Upper lobe of left lung (tissue), 6 donors: Measurements from ENCODE around the gene MINPP1. TPM values are rescaled to one million over a fixed set of nuclear protein-coding genes. Genes with fewer than 3 reads are reported as not detected.

Experiments used
- ATAC-seq, 2 donors: fragments of 200-7000 bp; cut with Tn5 transposase; one replicate each; pipeline ENCODE4 v1.9.1; 2022; ENCODE audit warnings: mild to moderate bottlenecking in 2 of 2, moderate library complexity in 2 of 2; ENCODE audit not compliant: low FRiP score in 2 of 2
- DNase-seq, 2 donors: peaks; one replicate each; pipeline ENCODE4 v3.0.0-alpha.2; 2019 to 2020
- H3K27ac ChIP-seq, 4 donors: fragments of 200-600 bp; sonication (generic); one replicate each; pipeline ENCODE4 v1.5.1; 2016 to 2019
- H3K27me3 ChIP-seq, 4 donors: fragments of 200-600 bp; sonication (generic); one replicate each; pipeline ENCODE4 v1.5.1; 2017 to 2019
- H3K36me3 ChIP-seq, 4 donors: fragments of 200-600 bp; sonication (generic); one replicate each; pipeline ENCODE4 v1.5.1; 2016 to 2019
- H3K4me1 ChIP-seq, 4 donors: fragments of 200-600 bp; sonication (generic); one replicate each; pipeline ENCODE4 v1.5.1; 2018 to 2019
- H3K4me3 ChIP-seq, 4 donors: fragments of 200-600 bp; sonication (generic); one replicate each; pipeline ENCODE4 v1.5.1; 2017 to 2019; ENCODE audit warnings: mild to moderate bottlenecking in 2 of 4, moderate library complexity in 1 of 4
- H3K9me3 ChIP-seq, 4 donors: fragments of 200-600 bp; sonication (generic); one replicate each; pipeline ENCODE4 v1.5.1; 2018 to 2019
- EP300 ChIP-seq, 4 donors: sonication (generic); formaldehyde crosslinking; IDR thresholded peaks; one replicate each; pipeline ENCODE4 v1.5.1; 2017; ENCODE audit warnings: antibody characterized with exemption in 4 of 4, control low read depth in 2 of 4
- POLR2A ChIP-seq, 4 donors: fragments of 450-650 bp; IDR thresholded peaks; one replicate each; pipeline ENCODE4 v1.5.1; 2016 to 2017; ENCODE audit warnings: antibody characterized with exemption in 4 of 4, mild to moderate bottlenecking in 2 of 4
- POLR2AphosphoS5 ChIP-seq, 2 donors: sonication (generic); formaldehyde crosslinking; IDR thresholded peaks; one replicate each; pipeline ENCODE4 v1.5.1; 2017; ENCODE audit warnings: antibody characterized with exemption in 2 of 2
- WGBS, 2 donors: methylation state at CpG; one replicate each; pipeline ENCODE4 v1.1.5; 2017 to 2018; 5-methylcytosine and 5-hydroxymethylcytosine counted together
- total RNA-seq, 6 donors: library from RNA; depleted of rRNA in 4 of 6; stranded (reverse); fragments of >200 nt in 4 of 6; gene quantifications; one replicate each; pipeline versions ENCODE4 v1.1.0 to v1.2.1, GENCODE V29; 2016 to 2021
- TF ChIP-seq, protein P1 (sequence below), 6 experiments: fragments of 450-650 bp in 4 of 6; fragments of 200-600 bp in 2 of 6; sonication (generic) in 2 of 6; IDR thresholded peaks; one replicate each; pipeline ENCODE4 v1.5.1; 2016 to 2019; ENCODE audit warnings: antibody characterized with exemption in 6 of 6
- donor health status: DM: no; HTN: no; CAD: no; lungs with moderate emphysema.
- donor health status: DM: no; HTN: yes; CAD: no; lungs with severe emphysema.

MINPP1 gene
- total RNA-seq, 6 donors from 2014 or later = 8.0 to 22.2 (median 15.4) TPM

DNA sequence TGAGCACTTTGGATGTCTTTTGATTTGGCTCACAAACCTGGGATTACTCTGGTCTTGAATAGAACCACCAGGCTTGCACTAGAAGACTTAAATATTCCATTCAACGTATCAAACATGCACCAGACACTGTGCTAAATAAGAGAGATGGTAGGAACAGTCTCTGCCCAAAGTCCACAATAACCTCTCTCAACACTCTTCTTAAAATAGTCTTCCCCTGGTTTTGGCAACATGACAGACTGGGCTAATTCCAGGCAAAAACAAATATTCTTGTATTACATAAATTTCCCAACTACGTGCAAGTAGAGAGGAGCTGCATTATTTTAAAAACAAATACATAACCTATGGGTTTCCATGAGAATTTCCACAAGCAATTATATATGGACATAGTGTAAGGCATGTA lies 90.2 kb downstream of the MINPP1 start:
- ATAC-seq (no peak), DNase-seq (no peak)
- Histone ChIP-seq H3K4me3 (no peak overlapping the region), H3K27me3 (no peaks in the 10 kb centered on the region), H3K9me3 (no peaks in the 10 kb centered on the region), H3K4me1 (peaks cover 5 to 17% (median 8%) of the 10 kb centered on the region in 4 donors), H3K27ac (peak overlapping the region in 3 of 4 donors; percentile 23 to 37 (median 33)), H3K36me3 (no peaks in the 10 kb centered on the region)
- WGBS, 2 donors = 48 to 60% methylated on average over 2 of the region's 2 CpGs
- TF ChIP-seq EP300 (IDR thresholded peaks at IDR 0.05) (no peak), POLR2A (IDR thresholded peaks at IDR 0.05) (no peak), POLR2AphosphoS5 (IDR thresholded peaks at IDR 0.05) (no peak)
- TF ChIP-seq, protein P1, sequence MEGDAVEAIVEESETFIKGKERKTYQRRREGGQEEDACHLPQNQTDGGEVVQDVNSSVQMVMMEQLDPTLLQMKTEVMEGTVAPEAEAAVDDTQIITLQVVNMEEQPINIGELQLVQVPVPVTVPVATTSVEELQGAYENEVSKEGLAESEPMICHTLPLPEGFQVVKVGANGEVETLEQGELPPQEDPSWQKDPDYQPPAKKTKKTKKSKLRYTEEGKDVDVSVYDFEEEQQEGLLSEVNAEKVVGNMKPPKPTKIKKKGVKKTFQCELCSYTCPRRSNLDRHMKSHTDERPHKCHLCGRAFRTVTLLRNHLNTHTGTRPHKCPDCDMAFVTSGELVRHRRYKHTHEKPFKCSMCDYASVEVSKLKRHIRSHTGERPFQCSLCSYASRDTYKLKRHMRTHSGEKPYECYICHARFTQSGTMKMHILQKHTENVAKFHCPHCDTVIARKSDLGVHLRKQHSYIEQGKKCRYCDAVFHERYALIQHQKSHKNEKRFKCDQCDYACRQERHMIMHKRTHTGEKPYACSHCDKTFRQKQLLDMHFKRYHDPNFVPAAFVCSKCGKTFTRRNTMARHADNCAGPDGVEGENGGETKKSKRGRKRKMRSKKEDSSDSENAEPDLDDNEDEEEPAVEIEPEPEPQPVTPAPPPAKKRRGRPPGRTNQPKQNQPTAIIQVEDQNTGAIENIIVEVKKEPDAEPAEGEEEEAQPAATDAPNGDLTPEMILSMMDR (IDR thresholded peaks at IDR 0.05) = no peak

DNA sequence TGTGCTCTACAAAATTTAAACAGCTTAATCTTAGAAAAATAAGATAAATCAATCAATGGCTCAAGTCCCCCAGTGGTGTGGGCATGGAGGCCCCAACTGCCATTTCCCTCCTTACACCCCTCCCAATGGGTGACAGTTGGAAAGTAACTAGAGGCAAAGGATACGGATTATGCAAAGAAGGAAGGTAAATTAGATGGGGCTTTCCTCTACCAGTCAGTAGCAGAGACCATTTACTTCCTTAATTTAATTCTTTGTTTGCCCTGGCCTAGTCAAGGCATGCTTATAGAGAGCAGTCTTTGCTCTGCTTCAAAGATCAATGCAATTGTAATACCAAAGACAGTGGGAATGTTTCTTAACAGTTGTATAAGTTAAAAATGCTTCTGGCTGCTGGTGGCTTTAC lies 91.7 kb downstream of the MINPP1 start:
- 64 to 84% methylated on average over 1 of the region's 1 CpG for WGBS, 2 donors
- TF ChIP-seq, protein P1 (IDR thresholded peaks at IDR 0.05) = no peak
- no peak for TF ChIP-seq POLR2A (IDR thresholded peaks at IDR 0.05)
- no peak for TF ChIP-seq POLR2AphosphoS5 (IDR thresholded peaks at IDR 0.05)
- no peak for TF ChIP-seq EP300 (IDR thresholded peaks at IDR 0.05)
- no peak for ATAC-seq

DNA sequence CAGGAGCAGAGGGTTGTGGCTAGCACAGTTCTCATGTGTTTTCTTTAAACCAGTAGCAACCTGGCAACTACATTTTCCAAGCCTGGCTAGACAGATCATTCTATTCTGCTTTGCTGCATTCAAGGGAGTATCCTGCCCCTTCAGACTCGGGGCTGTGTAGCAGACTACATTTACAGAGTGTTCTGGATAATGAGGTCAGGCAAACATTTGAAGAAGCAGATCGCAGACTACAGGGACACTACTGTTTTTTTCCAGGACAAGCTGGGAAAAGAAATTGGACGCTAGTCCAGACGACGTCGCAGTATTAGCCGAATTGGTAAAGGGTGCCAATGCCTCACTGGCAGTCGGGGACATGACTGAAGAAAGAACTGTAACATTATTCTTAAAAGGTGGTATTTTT lies 94.0 kb downstream of the MINPP1 start:
- no peak overlapping the region for H3K4me3 ChIP-seq
- 58 to 62% methylated on average over 8 of the region's 8 CpGs for WGBS, 2 donors
- H3K4me1 ChIP-seq = peaks cover 5 to 17% (median 8%) of the 10 kb centered on the region in 4 donors

More for the DNA sequence above, 91.7 kb downstream of the MINPP1 start:
- no peak overlapping the region for H3K4me3 ChIP-seq
- H3K27me3 ChIP-seq = no peaks in the 10 kb centered on the region
- H3K9me3 ChIP-seq = no peaks in the 10 kb centered on the region
- H3K4me1 ChIP-seq = peaks cover 5 to 17% (median 8%) of the 10 kb centered on the region in 4 donors
- H3K27ac ChIP-seq = no peak overlapping the region
- H3K36me3 ChIP-seq = no peaks in the 10 kb centered on the region
- no peak for DNase-seq

DNA sequence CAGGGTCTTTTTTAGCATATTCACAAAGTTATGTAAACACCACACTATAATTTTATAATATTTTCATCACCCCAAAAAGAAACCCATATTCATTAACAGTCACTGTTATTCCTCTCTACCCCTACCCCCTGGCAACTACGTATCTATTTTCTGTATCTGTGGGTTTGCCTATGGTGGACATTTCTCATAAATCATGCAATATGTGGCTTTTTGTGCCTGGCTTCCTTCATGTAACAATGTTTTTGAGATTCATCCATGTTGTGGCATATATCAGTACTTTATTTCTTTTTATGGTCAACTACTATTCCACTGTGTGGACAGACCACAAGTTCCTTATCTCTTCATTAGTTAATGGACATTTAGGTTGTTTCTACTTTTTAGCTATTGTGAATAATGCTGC lies 95.9 kb downstream of the MINPP1 start:
- H3K4me3 ChIP-seq = no peak overlapping the region
- DNase-seq = no peak
- 82 to 90% methylated on average over 1 of the region's 1 CpG for WGBS, 2 donors
- H3K9me3 ChIP-seq = no peaks in the 10 kb centered on the region
- no peak overlapping the region for H3K27ac ChIP-seq
- no peak for ATAC-seq
- H3K27me3 ChIP-seq = no peaks in the 10 kb centered on the region
- H3K36me3 ChIP-seq = no peaks in the 10 kb centered on the region
- no peak for TF ChIP-seq EP300 (IDR thresholded peaks at IDR 0.05)
- TF ChIP-seq POLR2A (IDR thresholded peaks at IDR 0.05) = no peak
- no peak for TF ChIP-seq POLR2AphosphoS5 (IDR thresholded peaks at IDR 0.05)
- TF ChIP-seq, protein P1 (IDR thresholded peaks at IDR 0.05) = no peak
- peaks cover 0 to 4% (median 3%) of the 10 kb centered on the region in 4 donors for H3K4me1 ChIP-seq

More for the DNA sequence above, 94.0 kb downstream of the MINPP1 start:
- DNase-seq (no peak), ATAC-seq (peak in 1 of 2 donors; percentile 38)
- Histone ChIP-seq H3K27ac (no peak overlapping the region), H3K9me3 (no peaks in the 10 kb centered on the region), H3K27me3 (no peaks in the 10 kb centered on the region), H3K36me3 (no peaks in the 10 kb centered on the region)
- no peak for TF ChIP-seq POLR2AphosphoS5 (IDR thresholded peaks at IDR 0.05)
- no peak for TF ChIP-seq POLR2A (IDR thresholded peaks at IDR 0.05)
- TF ChIP-seq EP300 (IDR thresholded peaks at IDR 0.05) = no peak
- TF ChIP-seq, protein P1 (IDR thresholded peaks at IDR 0.05) = no peak

Other genes starting within 250 kb of the MINPP1 start
- gene NUTM2D, start 147.1 kb upstream of the MINPP1 start, total RNA-seq = 10 to 100 TPM in 1 of 6 donors, 1 to 10 TPM in 5; 3.7 to 13.8 (median 5.0) TPM
- 100 to 1,000 TPM in 5 of 6 donors, 10 to 100 TPM in 1; 48.2 to 217 (median 159) TPM for gene PAPSS2, start 155.0 kb downstream of the MINPP1 start, total RNA-seq